Activated effector memory CD4-positive, alpha-beta T cell treated with anti-CD3 and anti-CD28 coated beads, Interleukin-2, amount 50 U/mL, for 16 hours (primary cell): ENCODE measurements around the gene PPARGC1A.

Source experiments
- DNase-seq: peaks from one replicate; pipeline ENCODE4 v3.0.0-alpha.2; 2020

PPARGC1A gene

GRCh38 chr4:23889814-23890341, at the start of gene PPARGC1A:
TSS of gene PPARGC1A (minus strand) at chr4:23890047. CDS start at chr4:23889957, 90 bp downstream.
- DNase-seq = no peak

GRCh38 chr4:23938796-23939195, 48.9 kb upstream of the PPARGC1A start:
- DNase-seq = no peak

- DNase-seq = no peak
These were observed 47.3 kb upstream of the PPARGC1A start for GRCh38 chr4:23937173-23937572.

GRCh38 chr4:23934915-23935314, 45.1 kb upstream of the PPARGC1A start:
- DNase-seq = no peak

GRCh38 chr4:23934223-23934622, 44.4 kb upstream of the PPARGC1A start:
- DNase-seq = no peak

- no peak for DNase-seq
These were observed 43.1 kb upstream of the PPARGC1A start for GRCh38 chr4:23932901-23933308.

- no peak for DNase-seq
These were observed 42.3 kb upstream of the PPARGC1A start for GRCh38 chr4:23932186-23932585.

GRCh38 chr4:23931489-23931830, 41.6 kb upstream of the PPARGC1A start:
- DNase-seq = no peak

- no peak for DNase-seq
These were observed 41.1 kb upstream of the PPARGC1A start for GRCh38 chr4:23930750-23931488.

- DNase-seq = no peak
These were observed 39.4 kb upstream of the PPARGC1A start for GRCh38 chr4:23929248-23929647.

GRCh38 chr4:23924556-23924955, 34.7 kb upstream of the PPARGC1A start:
- no peak for DNase-seq

GRCh38 chr4:23923840-23924239, 34.0 kb upstream of the PPARGC1A start:
- no peak for DNase-seq

GRCh38 chr4:23923141-23923540, 33.3 kb upstream of the PPARGC1A start:
- DNase-seq = no peak

GRCh38 chr4:23922541-23923111, 32.8 kb upstream of the PPARGC1A start:
- no peak for DNase-seq

- DNase-seq = no peak
These were observed 32.2 kb upstream of the PPARGC1A start for GRCh38 chr4:23922013-23922412.

GRCh38 chr4:23921447-23921845, 31.6 kb upstream of the PPARGC1A start:
- DNase-seq = no peak

GRCh38 chr4:23920716-23921446, 31.0 kb upstream of the PPARGC1A start:
- DNase-seq = no peak

GRCh38 chr4:23920296-23920695, 30.4 kb upstream of the PPARGC1A start:
- no peak for DNase-seq

- DNase-seq = no peak
These were observed 26.4 kb upstream of the PPARGC1A start for GRCh38 chr4:23916282-23916681.

GRCh38 chr4:23915459-23916132, 25.7 kb upstream of the PPARGC1A start:
- no peak for DNase-seq

- no peak for DNase-seq
These were observed 22.0 kb upstream of the PPARGC1A start for GRCh38 chr4:23911675-23912455.

- no peak for DNase-seq
These were observed 19.8 kb upstream of the PPARGC1A start for GRCh38 chr4:23909671-23910070.

- no peak for DNase-seq
These were observed 17.0 kb upstream of the PPARGC1A start for GRCh38 chr4:23906839-23907238.
